ENCODE results near the gene RREB1.

- TF ChIP-seq CTCF (conservative IDR thresholded peaks at IDR 0.05) = no peak
- TF ChIP-seq ZFX (IDR thresholded peaks at IDR 0.05) = no peak
These were observed 48.3 kb downstream of the RREB1 start for GRCh38 chr6:7155871-7156579.
